Effector CD4-positive, alpha-beta T cell (primary cell): ENCODE data around the gene SYNC.
"Not testable (repeated sequence)": the region's sequence is repeated elsewhere in the genome, so short reads cannot be mapped to it uniquely, and the experiment has no call there.

Experiments
- DNase-seq: peaks from one replicate; pipeline ENCODE4 v3.0.0-alpha.2; 2020

The SYNC gene

DNA sequence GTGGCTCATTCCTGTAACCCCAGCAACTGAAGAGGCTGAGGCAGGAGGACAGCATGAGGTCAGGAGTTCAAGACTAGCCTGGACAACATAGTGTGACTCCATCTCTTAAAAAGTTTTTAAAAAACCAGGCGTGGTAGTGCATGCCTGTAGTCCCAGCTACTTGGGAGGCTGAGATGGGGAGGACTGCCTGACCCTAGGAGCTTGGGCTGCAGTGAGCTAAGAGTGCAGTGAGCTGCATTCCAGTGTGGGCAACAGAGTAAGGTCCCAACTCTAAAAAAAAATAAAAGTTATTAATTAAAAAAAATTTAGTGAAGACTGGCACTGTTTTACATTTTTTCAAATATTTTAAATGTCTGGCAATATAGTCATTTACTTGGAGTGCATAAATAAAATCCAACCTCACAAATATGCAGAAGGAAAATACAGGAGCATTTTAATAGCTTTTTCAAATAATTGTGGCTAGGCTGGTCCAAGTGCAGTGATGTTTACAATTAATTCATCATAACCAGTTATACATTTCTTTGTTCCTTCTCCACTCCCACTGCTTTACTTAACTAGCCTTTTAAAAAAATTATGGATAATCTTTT is 63.0 kb downstream of the SYNC start:
- no peak for DNase-seq

DNA sequence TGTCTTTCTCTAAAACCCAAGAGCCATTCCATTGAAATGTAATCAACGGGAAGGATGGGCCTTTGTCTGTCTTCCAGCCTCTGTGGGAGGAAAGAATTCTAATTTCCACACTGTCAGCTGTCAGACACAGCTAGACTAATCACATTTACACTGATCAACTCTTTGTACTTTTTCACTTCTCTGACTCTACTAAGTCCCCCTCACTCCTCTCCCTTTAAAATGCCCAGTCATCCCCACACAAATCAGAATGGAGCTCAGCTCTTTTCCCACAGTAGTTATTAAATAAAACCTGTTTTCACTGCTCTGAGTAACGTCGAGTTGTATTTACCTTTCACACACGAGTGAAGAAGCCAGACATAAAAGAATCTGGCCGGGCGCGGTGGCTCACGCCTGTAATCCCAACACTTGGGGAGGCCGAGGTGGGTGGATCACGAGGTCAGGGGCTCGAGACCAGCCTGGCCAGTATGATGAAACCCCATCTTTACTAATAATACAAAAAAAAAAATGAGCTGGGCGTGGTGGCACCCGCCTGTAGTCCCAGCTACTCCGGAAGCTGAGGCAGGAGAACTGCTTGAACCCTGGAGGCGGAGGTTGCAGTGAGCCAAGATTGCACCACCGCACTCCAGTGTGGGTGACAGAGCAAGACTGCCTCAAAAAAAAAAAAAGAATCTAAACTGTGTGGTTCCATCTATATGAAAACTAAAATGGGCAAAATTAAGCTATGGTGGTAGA is 65.5 kb downstream of the SYNC start:
- no peak for DNase-seq

DNA sequence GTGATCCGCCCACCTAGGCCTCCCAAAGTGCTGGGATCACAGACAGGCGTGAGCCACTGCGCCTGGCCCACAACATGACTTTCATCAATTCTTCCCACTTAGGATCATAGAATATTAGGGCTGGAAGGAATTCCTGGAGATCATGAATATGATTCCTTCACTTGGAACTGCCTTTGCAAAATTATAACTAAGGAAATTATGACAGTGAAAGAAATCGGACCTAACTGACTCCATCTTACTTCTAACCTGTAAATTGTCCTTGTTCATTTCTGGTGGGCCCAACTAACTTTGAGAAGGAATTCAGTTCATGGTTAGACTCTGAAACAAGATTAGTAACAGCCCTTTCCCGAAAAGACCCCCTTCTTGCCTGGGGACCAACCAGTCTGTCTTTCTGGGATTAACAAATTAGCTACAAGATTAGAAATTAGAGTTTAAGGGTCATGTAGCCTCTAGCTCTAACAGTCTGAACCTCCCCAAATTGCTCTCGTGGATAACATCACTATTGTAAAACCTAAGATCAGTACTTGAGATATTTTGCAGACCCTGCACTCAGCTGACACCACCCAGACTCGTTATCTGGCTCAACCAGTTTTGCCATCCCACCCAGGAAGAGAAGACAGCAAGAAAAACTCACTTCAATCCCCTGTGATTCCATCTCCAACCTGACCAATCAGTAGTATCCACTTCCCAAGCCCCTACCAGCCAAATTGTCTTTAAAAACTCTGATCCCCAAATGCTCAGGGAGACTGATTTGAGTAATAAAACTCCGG is 66.9 kb downstream of the SYNC start:
- no peak for DNase-seq

- no peak for DNase-seq
Observed at GRCh38 chr1:32632829-32633228, 69.7 kb downstream of the SYNC start.

- DNase-seq, result not testable (repeated sequence)
Observed at GRCh38 chr1:32630173-32630572, 72.4 kb downstream of the SYNC start.
